Measurements from ENCODE around the gene PHACTR4. TPM values are rescaled to one million over a fixed set of nuclear protein-coding genes. Genes with fewer than 3 reads are reported as not detected.

The PHACTR4 gene
- total and polyA plus RNA-seq, 9 of the 15 experiments (the other 6 are each of a cell fraction or from before 2014, with no cell fraction given), result 6.4 to 43.6 (median 14.2) TPM

- TF ChIP-seq CTCF (IDR thresholded peaks at IDR 0.05 in 2 of 3, conservative IDR thresholded peaks at IDR 0.05 in 1 of 3; ENCODE audit: insufficient read depth in 2 of 3, low read depth in 1 of 3, low read length in 3 of 3), result no peak
- TF ChIP-seq ATF7 (IDR thresholded peaks at IDR 0.05), result no peak
- TF ChIP-seq KAT7 (CRISPR knock-in tag; IDR thresholded peaks at IDR 0.05; ENCODE audit: borderline replicate concordance), result 0 out of 2 replicates have a peak, but pooled peaks have one; percentile 30
- TF ChIP-seq NCOA6 (IDR thresholded peaks at IDR 0.05), result 0 out of 2 replicates have a peak, but pooled peaks have one; percentile 19
- peak; percentile 24 for TF ChIP-seq FIP1L1 (IDR thresholded peaks at IDR 0.05; ENCODE audit: low read depth, low read length, poor library complexity, severe bottlenecking)
- TF ChIP-seq POLR2B (IDR thresholded peaks at IDR 0.05; ENCODE audit: low read depth, partially characterized antibody), result peak; percentile 43
- peak; percentile 21; the same call in 1 of the 2 replicates for TF ChIP-seq NCOR1 (IDR thresholded peaks at IDR 0.05)
- TF ChIP-seq POLR2H (tag; IDR thresholded peaks at IDR 0.05; ENCODE audit: low read depth), result peak; percentile 60
- TF ChIP-seq ZNF589 (CRISPR knock-in tag; IDR thresholded peaks at IDR 0.05; ENCODE audit: low read depth), result no peak
- no peak for TF ChIP-seq HBP1 (CRISPR knock-in tag; IDR thresholded peaks at IDR 0.05)
- no peak for TF ChIP-seq WHSC1 (IDR thresholded peaks at IDR 0.05; ENCODE audit: low read length)
- peak; percentile 88; the same call in 1 of the 2 replicates for TF ChIP-seq XRCC5 (IDR thresholded peaks at IDR 0.05; ENCODE audit: low read depth, low read length)
- TF ChIP-seq ZFP91 (CRISPR knock-in tag; IDR thresholded peaks at IDR 0.05), result no peak
- TF ChIP-seq PML (IDR thresholded peaks at IDR 0.05; ENCODE audit: low read length), result peak; percentile 9; the same call in 1 of the 2 replicates
- TF ChIP-seq SUPT5H (IDR thresholded peaks at IDR 0.05), result peak; percentile 61
- no peak for TF ChIP-seq ZNF512 (tag; IDR thresholded peaks at IDR 0.05)
- TF ChIP-seq RBM39 (optimal IDR thresholded peaks at IDR 0.05; ENCODE audit: low read depth, low read length), result peak; percentile 96
- peak; percentile 95 for TF ChIP-seq EWSR1 (IDR thresholded peaks at IDR 0.05; ENCODE audit: borderline replicate concordance, low read depth, partially characterized antibody)
Observed at GRCh38 chr1:28512058-28512611, 142.6 kb downstream of the PHACTR4 start (continued).

All from K562 (cell line).